HEK293 (cell line): ENCODE data around the gene SLAMF8.

Experiments used
- CTCF ChIA-PET: fragments of 350-600 bp; formaldehyde crosslinking; extraction: SDS; loops from one replicate; lab custom pipeline; 2021; ENCODE audit warnings: antibody characterized with exemption; lab: Yijun Ruan, JAX
- POLR2A ChIA-PET: fragments of 300-600 bp; formaldehyde crosslinking; extraction: SDS; loops from one replicate; lab custom pipeline; 2020; ENCODE audit warnings: antibody characterized with exemption, inconsistent platforms; lab: Yijun Ruan, JAX
- H3K27ac ChIP-seq: fragments of 200-500 bp; sonication (Bioruptor generic); 2 replicates; pipeline ENCODE4 v1.5.1; 2014; ENCODE audit warnings: low read depth, low read length, control low read depth, inconsistent platforms; ENCODE audit errors: extremely low read depth
- H3K36me3 ChIP-seq, 2 experiments: fragments of 200-500 bp in 1 of 2; sonication (Bioruptor generic) in 1 of 2; 1 replicate in 1 of 2; 2 replicates in 1 of 2; pipeline ENCODE4 v1.5.1; 2014 to 2017; ENCODE audit warnings: inconsistent platforms in 2 of 2, low read length in 2 of 2; ENCODE audit not compliant: control insufficient read depth in 2 of 2, insufficient read depth in 1 of 2
- H3K4me1 ChIP-seq: fragments of 200-500 bp; sonication (Bioruptor generic); 2 replicates; pipeline ENCODE4 v1.5.1; 2014; ENCODE audit warnings: mild to moderate bottlenecking, low read length, inconsistent platforms; ENCODE audit not compliant: control insufficient read depth, insufficient read depth
- H3K4me3 ChIP-seq: 2 replicates; pipeline ENCODE4 v1.5.1; 2011; ENCODE audit warnings: low read depth, mild to moderate bottlenecking, control low read depth, low read length, moderate library complexity
- H3K9me3 ChIP-seq: fragments of 200-500 bp; sonication (Bioruptor generic); 2 replicates; pipeline ENCODE4 v1.5.1; 2014; ENCODE audit warnings: low read depth, low read length, inconsistent platforms; ENCODE audit not compliant: control insufficient read depth, insufficient read depth
- GFI1B ChIP-seq: fragments of 450-650 bp; formaldehyde crosslinking; IDR thresholded peaks from 2 replicates; pipeline ENCODE4 v1.5.1; 2016; ENCODE audit warnings: missing biosample characterization, missing genetic modification characterization
- HOXD13 ChIP-seq: sonication (generic); formaldehyde crosslinking; IDR thresholded peaks from 2 replicates; pipeline ENCODE4 v1.8.0; 2022; ENCODE audit warnings: missing genetic modification reagents, borderline replicate concordance
- KLF1 ChIP-seq: fragments of 450-650 bp; formaldehyde crosslinking; IDR thresholded peaks from 2 replicates; pipeline ENCODE4 v1.5.1; 2016; ENCODE audit warnings: missing biosample characterization, missing genetic modification characterization
- PRDM1 ChIP-seq: fragments of 450-650 bp; formaldehyde crosslinking; IDR thresholded peaks from 2 replicates; pipeline ENCODE4; 2016; ENCODE audit warnings: missing biosample characterization, missing genetic modification characterization
- ZIC2 ChIP-seq: fragments of 450-650 bp; formaldehyde crosslinking; IDR thresholded peaks from 2 replicates; pipeline ENCODE4 v1.5.1; 2016; ENCODE audit warnings: missing biosample characterization, missing genetic modification characterization
- ZNF239 ChIP-seq: fragments of 450-650 bp; formaldehyde crosslinking; IDR thresholded peaks from 2 replicates; pipeline ENCODE4 v1.5.1; 2016; ENCODE audit warnings: missing biosample characterization, missing genetic modification characterization
- ZNF37A ChIP-seq: fragments of 450-650 bp; IDR thresholded peaks from 2 replicates; pipeline ENCODE4 v1.5.1; 2018; ENCODE audit warnings: missing biosample characterization, missing genetic modification characterization
- ZNF404 ChIP-seq: fragments of 450-650 bp; formaldehyde crosslinking; IDR thresholded peaks from 2 replicates; pipeline ENCODE4 v1.5.1; 2017; ENCODE audit warnings: missing biosample characterization, missing genetic modification characterization
- ZNF48 ChIP-seq: fragments of 450-650 bp; formaldehyde crosslinking; IDR thresholded peaks from 2 replicates; pipeline ENCODE4 v1.5.1; 2016; ENCODE audit warnings: missing biosample characterization, missing genetic modification characterization
- ZNF548 ChIP-seq: fragments of 450-650 bp; formaldehyde crosslinking; IDR thresholded peaks from 2 replicates; pipeline ENCODE4 v1.5.1; 2016; ENCODE audit warnings: missing biosample characterization, missing genetic modification characterization
- ZNF560 ChIP-seq: fragments of 450-650 bp; formaldehyde crosslinking; IDR thresholded peaks from 2 replicates; pipeline ENCODE4 v1.5.1; 2017; ENCODE audit warnings: missing biosample characterization, missing genetic modification characterization, borderline replicate concordance
- ZNF600 ChIP-seq: fragments of 450-650 bp; formaldehyde crosslinking; IDR thresholded peaks from 2 replicates; pipeline ENCODE4 v1.5.1; 2016; ENCODE audit warnings: missing biosample characterization, missing genetic modification characterization
- ZNF610 ChIP-seq: fragments of 450-650 bp; formaldehyde crosslinking; IDR thresholded peaks from 2 replicates; pipeline ENCODE4 v1.5.1; 2016; ENCODE audit warnings: missing biosample characterization, missing genetic modification characterization, borderline replicate concordance
- ZNF776 ChIP-seq: fragments of 450-650 bp; formaldehyde crosslinking; IDR thresholded peaks from 2 replicates; pipeline ENCODE4 v1.5.0; 2017; ENCODE audit warnings: missing biosample characterization, missing genetic modification characterization, borderline replicate concordance
- ZSCAN23 ChIP-seq: fragments of 450-650 bp; formaldehyde crosslinking; IDR thresholded peaks from 2 replicates; pipeline ENCODE4 v1.5.1; 2016; ENCODE audit warnings: missing biosample characterization, missing genetic modification characterization
- TF ChIP-seq, protein P1 (sequence below): fragments of 450-650 bp; formaldehyde crosslinking; IDR thresholded peaks from 2 replicates; pipeline ENCODE4 v1.5.1; 2016; ENCODE audit warnings: missing biosample characterization, missing genetic modification characterization, low read depth
- TF ChIP-seq, protein P2 (sequence below): fragments of 450-650 bp; formaldehyde crosslinking; optimal IDR thresholded peaks from 2 replicates; pipeline ENCODE3; 2016; ENCODE audit warnings: missing biosample characterization, mild to moderate bottlenecking, missing genetic modification characterization
- TF ChIP-seq, protein P3 (sequence below): fragments of 450-650 bp; formaldehyde crosslinking; IDR thresholded peaks from 2 replicates; pipeline ENCODE4 v1.5.1; 2016; ENCODE audit warnings: missing biosample characterization, missing genetic modification characterization

Gene SLAMF8

DNA sequence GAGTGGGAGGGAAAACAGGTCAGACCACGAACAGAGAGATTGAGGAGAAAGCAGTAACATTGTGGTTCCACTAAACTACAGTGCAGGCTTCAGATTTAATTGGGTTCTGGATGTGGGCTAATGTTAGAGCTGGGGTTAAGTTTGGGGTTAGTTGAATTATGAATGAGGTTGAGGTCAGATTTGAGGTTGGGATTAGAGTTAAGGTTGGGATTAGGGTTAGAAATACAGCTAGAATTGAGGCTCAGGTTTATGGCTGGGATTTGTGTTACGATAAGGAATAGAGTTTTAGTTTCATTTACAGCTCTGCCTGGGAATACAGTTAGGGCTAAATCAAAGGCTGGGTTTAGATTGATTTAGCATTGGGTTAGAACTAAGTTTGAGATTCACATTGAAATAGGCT is 37.6 kb downstream of the SLAMF8 start:
- ChIA-PET POLR2A (interaction anchor here (0.7 kb wide), 1 partner anchor 50 kb away, joined by 3 read pairs; no protein-coding TSS in a partner anchor), CTCF (interaction anchor here (0.8 to 1.9 kb wide), 4 partner anchors 27 to 79 kb away, joined by 3 to 5 read pairs (median 4); no protein-coding TSS in a partner anchor)

DNA sequence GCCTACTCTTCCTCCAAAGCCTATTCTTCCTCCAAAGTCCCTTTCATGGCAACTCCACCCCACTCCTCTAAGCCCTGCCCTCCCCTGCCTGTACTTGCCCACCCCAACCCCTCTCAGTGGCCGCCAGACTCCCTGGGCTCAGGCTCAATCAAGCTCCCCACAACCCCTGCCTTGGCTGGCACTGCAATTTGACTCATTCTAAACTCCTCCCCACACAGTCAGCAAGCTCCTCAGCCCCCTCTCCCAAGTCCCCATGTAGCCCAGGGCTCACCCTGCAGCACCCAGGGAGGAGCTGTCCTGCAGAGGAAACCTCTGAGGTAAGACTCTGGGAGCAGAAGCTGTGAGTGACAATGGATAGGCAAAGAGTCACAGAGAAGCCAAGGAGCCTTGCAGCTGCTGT is 39.4 kb downstream of the SLAMF8 start:
- H3K4me3 ChIP-seq, result no peak overlapping the region
- no peak overlapping the region for H3K27ac ChIP-seq
- CTCF ChIA-PET, result interaction anchor here (1.0 to 1.2 kb wide), 2 partner anchors 13 to 25 kb away, joined by 3 to 7 read pairs; no protein-coding TSS in a partner anchor
- H3K4me1 ChIP-seq, result no peaks in the 10 kb centered on the region
- TF ChIP-seq ZIC2 (peak; percentile 91), ZNF776 (tag by site-specific recombination) (no peak)
- POLR2A ChIA-PET, result interaction anchor here (0.9 kb wide), 1 partner anchor 59 kb away, joined by 3 read pairs; the partner anchor contains the start of gene TAGLN2
- H3K36me3 ChIP-seq, result no peaks in the 10 kb centered on the region
- H3K9me3 ChIP-seq, result no peaks in the 10 kb centered on the region

More for the DNA sequence above, 37.6 kb downstream of the SLAMF8 start:
- no peaks in the 10 kb centered on the region for H3K4me1 ChIP-seq
- H3K36me3 ChIP-seq, result no peaks in the 10 kb centered on the region
- H3K9me3 ChIP-seq, result no peaks in the 10 kb centered on the region
- H3K4me3 ChIP-seq, result no peak overlapping the region
- TF ChIP-seq ZNF37A (tag by site-specific recombination), result no peak
- TF ChIP-seq, all 188 proteins: peak for 0
- no peak overlapping the region for H3K27ac ChIP-seq

DNA sequence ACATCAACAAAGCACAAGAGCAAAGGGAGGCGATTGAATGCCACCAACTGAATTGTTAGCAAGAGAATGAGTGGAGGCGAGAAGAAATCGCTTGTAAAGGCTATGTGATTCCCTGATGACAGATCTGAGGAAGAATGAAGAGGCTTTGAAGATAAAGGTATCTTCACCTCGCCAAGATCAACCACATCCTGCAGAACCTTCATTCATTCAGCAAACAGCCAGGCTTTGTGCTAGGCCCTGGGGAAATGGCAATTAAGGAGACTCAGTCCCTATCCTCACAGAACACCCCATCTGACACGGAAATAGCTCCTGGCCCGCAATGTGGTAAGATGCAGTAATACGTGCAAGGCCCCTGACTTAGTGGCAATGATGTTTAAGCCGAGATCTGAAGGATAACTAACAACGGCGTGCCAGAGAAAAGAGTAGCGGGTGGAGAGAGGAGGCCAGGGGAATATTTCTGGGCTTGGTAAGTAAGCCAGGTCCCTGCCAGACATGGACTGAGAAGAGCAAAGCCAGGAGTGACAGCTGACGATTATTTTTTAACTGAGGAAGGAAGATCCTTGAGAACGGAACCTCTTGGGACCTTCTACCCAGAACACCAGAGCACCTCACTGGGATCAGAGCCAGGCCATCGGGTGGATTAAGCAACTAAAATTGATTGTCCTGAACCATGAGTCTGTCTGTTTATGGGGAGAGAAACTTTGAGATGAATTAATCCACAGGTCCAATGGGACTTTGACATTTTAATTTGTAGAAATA is 40.4 kb downstream of the SLAMF8 start:
- H3K9me3 ChIP-seq, result no peaks in the 10 kb centered on the region
- H3K4me3 ChIP-seq, result no peak overlapping the region
- no peak overlapping the region for H3K27ac ChIP-seq
- TF ChIP-seq, protein P1, sequence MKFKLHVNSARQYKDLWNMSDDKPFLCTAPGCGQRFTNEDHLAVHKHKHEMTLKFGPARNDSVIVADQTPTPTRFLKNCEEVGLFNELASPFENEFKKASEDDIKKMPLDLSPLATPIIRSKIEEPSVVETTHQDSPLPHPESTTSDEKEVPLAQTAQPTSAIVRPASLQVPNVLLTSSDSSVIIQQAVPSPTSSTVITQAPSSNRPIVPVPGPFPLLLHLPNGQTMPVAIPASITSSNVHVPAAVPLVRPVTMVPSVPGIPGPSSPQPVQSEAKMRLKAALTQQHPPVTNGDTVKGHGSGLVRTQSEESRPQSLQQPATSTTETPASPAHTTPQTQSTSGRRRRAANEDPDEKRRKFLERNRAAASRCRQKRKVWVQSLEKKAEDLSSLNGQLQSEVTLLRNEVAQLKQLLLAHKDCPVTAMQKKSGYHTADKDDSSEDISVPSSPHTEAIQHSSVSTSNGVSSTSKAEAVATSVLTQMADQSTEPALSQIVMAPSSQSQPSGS (tag by site-specific recombination), result no peak
- TF ChIP-seq ZNF548, result no peak
- no peak for TF ChIP-seq GFI1B (tag by site-specific recombination)
- no peak for TF ChIP-seq ZNF560 (tag by site-specific recombination)
- TF ChIP-seq ZNF239 (tag by site-specific recombination), result no peak
- no peak for TF ChIP-seq KLF1 (tag by site-specific recombination)
- TF ChIP-seq HOXD13, result no peak
- no peak for TF ChIP-seq ZSCAN23
- TF ChIP-seq PRDM1, result no peak
- no peak for TF ChIP-seq ZNF48 (tag by site-specific recombination)
- TF ChIP-seq ZNF404 (tag by site-specific recombination), result no peak
- TF ChIP-seq ZNF600 (tag by site-specific recombination), result no peak
- no peak for TF ChIP-seq ZNF610
- TF ChIP-seq, protein P2, sequence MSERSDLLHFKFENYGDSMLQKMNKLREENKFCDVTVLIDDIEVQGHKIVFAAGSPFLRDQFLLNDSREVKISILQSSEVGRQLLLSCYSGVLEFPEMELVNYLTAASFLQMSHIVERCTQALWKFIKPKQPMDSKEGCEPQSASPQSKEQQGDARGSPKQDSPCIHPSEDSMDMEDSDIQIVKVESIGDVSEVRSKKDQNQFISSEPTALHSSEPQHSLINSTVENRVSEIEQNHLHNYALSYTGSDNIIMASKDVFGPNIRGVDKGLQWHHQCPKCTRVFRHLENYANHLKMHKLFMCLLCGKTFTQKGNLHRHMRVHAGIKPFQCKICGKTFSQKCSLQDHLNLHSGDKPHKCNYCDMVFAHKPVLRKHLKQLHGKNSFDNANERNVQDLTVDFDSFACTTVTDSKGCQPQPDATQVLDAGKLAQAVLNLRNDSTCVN, result no peak
- TF ChIP-seq, protein P3, sequence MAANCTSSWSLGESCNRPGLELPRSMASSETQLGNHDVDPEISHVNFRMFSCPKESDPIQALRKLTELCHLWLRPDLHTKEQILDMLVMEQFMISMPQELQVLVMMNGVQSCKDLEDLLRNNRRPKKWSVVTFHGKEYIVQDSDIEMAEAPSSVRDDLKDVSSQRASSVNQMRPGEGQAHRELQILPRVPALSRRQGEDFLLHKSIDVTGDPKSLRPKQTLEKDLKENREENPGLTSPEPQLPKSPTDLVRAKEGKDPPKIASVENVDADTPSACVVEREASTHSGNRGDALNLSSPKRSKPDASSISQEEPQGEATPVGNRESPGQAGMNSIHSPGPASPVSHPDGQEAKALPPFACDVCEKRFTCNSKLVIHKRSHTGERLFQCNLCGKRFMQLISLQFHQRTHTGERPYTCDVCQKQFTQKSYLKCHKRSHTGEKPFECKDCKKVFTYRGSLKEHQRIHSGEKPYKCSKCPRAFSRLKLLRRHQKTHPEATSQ (tag by site-specific recombination), result no peak
- ChIA-PET CTCF (interaction anchor here (1.0 to 1.5 kb wide), 2 partner anchors 24 to 69 kb away, joined by 3 to 7 read pairs; no protein-coding TSS in a partner anchor), POLR2A (interaction anchor here (0.9 kb wide), 1 partner anchor 58 kb away, joined by 3 read pairs; the partner anchor contains the start of gene TAGLN2)
- no peaks in the 10 kb centered on the region for H3K36me3 ChIP-seq
- no peaks in the 10 kb centered on the region for H3K4me1 ChIP-seq
